ENCODE results near the gene DIP2C. TPM values are rescaled to one million over a fixed set of nuclear protein-coding genes. Genes with fewer than 3 reads are reported as not detected.

DIP2C gene
- polyA plus RNA-seq, 3 donors: 0.11 TPM; not detected in 2

GRCh38 chr10:546971-547590 lies 142.4 kb downstream of the DIP2C start:
- intact Hi-C loops (cut with micrococcal nuclease): no loop called here
- peak overlapping the region in 1 of 2 donors; percentile 31 for H3K4me3 Mint-ChIP-seq
- no peaks in the 10 kb centered on the region for H3K79me2 ChIP-seq (ENCODE audit: insufficient read depth, low read length)
- no peaks in the 10 kb centered on the region for H3K36me3 Mint-ChIP-seq
- H2AFZ ChIP-seq (ENCODE audit: insufficient read depth, low read depth, low read length, poor library complexity, severe bottlenecking): no peak overlapping the region
- no peak overlapping the region for H3K9ac ChIP-seq (ENCODE audit: insufficient read depth, low read length, poor library complexity, severe bottlenecking)
- peaks cover 0 to 1% (median 0%) of the 10 kb centered on the region in 7 donors for H3K9me3 Mint-ChIP-seq
- H3K27me3 ChIP-seq (ENCODE audit: control insufficient read depth in 2 of 2, insufficient read depth in 2 of 2, low read length in 2 of 2): no peaks in the 10 kb centered on the region
- no peaks in the 10 kb centered on the region for H3K4me1 Mint-ChIP-seq
- H3K4me3 ChIP-seq (replicated peaks in 1 of 3; ENCODE audit: low read depth in 2 of 3, low read length in 3 of 3): no peak overlapping the region
- H3K27me3 Mint-ChIP-seq (ENCODE audit: low read depth in 3 of 3): peaks cover 17 to 27% (median 19%) of the 10 kb centered on the region in 3 donors
- no peaks in the 10 kb centered on the region for H4K20me1 ChIP-seq (ENCODE audit: insufficient read depth, low read length)
- H3K9me3 ChIP-seq (replicated peaks in 1 of 2; ENCODE audit: control insufficient read depth in 1 of 2, insufficient read depth in 1 of 2, low read length in 2 of 2): no peaks in the 10 kb centered on the region
- H3K27ac Mint-ChIP-seq: no peak overlapping the region
- no peaks in the 10 kb centered on the region for H3K36me3 ChIP-seq (replicated peaks in 1 of 2; ENCODE audit: control insufficient read depth in 1 of 2, insufficient read depth in 2 of 2, low read length in 2 of 2)
- WGBS (ENCODE audit: insufficient coverage): 16% methylated on average over 5 of the region's 10 CpGs
- no peak overlapping the region for H3K27ac ChIP-seq (ENCODE audit: low read depth in 1 of 2, low read length in 2 of 2)
- no peak for TF ChIP-seq CTCF (IDR thresholded peaks at IDR 0.05)
- no peaks in the 10 kb centered on the region for H3K4me1 ChIP-seq (ENCODE audit: control insufficient read depth in 1 of 2, insufficient read depth in 2 of 2, low read length in 2 of 2)
- DNase-seq: no peak
- no peak overlapping the region for H3K4me2 ChIP-seq (replicated peaks; ENCODE audit: extremely low read depth, low read length, poor library complexity, severe bottlenecking)

DNA sequence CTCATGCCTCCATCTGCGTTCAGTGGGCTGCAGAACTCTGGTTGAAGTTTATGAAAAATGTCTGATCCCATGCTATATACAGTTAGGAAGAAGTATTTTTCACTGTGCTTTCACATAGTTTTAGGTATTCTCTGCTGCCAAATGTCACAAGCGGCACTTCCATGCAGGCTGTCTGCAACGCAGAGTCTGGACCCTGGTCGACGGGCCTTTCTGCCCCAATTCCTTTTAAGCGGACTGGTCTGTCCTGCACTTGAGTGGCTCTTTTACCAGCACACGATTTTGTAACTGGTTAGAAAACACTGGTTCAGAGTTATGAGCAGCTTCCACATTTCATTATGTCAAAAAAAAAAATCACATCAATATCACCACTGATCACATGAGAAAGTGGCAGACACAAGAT lies 143.0 kb downstream of the DIP2C start:
- no peaks in the 10 kb centered on the region for H3K4me1 Mint-ChIP-seq
- H3K27me3 Mint-ChIP-seq (ENCODE audit: low read depth in 3 of 3): peaks cover 20 to 32% (median 24%) of the 10 kb centered on the region in 3 donors
- no peak overlapping the region for H3K9ac ChIP-seq (ENCODE audit: insufficient read depth, low read length, poor library complexity, severe bottlenecking)
- H3K27me3 ChIP-seq (ENCODE audit: control insufficient read depth in 2 of 2, insufficient read depth in 2 of 2, low read length in 2 of 2): no peaks in the 10 kb centered on the region
- H3K36me3 ChIP-seq (replicated peaks in 1 of 2; ENCODE audit: control insufficient read depth in 1 of 2, insufficient read depth in 2 of 2, low read length in 2 of 2): no peaks in the 10 kb centered on the region
- H3K9me3 Mint-ChIP-seq: peaks cover 0 to 2% (median 0%) of the 10 kb centered on the region in 7 donors
- H3K79me2 ChIP-seq (ENCODE audit: insufficient read depth, low read length): no peaks in the 10 kb centered on the region
- no peak overlapping the region for H3K4me2 ChIP-seq (replicated peaks; ENCODE audit: extremely low read depth, low read length, poor library complexity, severe bottlenecking)
- H3K4me3 Mint-ChIP-seq: peak overlapping the region in 1 of 2 donors; percentile 48
- no peak for TF ChIP-seq CTCF (IDR thresholded peaks at IDR 0.05)
- no peak for DNase-seq
- no peak overlapping the region for H3K4me3 ChIP-seq (replicated peaks in 1 of 3; ENCODE audit: low read depth in 2 of 3, low read length in 3 of 3)
- H3K27ac Mint-ChIP-seq: no peak overlapping the region
- H3K9me3 ChIP-seq (replicated peaks in 1 of 2; ENCODE audit: control insufficient read depth in 1 of 2, insufficient read depth in 1 of 2, low read length in 2 of 2): no peaks in the 10 kb centered on the region
- H4K20me1 ChIP-seq (ENCODE audit: insufficient read depth, low read length): no peaks in the 10 kb centered on the region
- no peaks in the 10 kb centered on the region for H3K4me1 ChIP-seq (ENCODE audit: control insufficient read depth in 1 of 2, insufficient read depth in 2 of 2, low read length in 2 of 2)
- H3K27ac ChIP-seq (ENCODE audit: low read depth in 1 of 2, low read length in 2 of 2): no peak overlapping the region
- WGBS (ENCODE audit: insufficient coverage): 87% methylated on average over 7 of the region's 7 CpGs
- no peaks in the 10 kb centered on the region for H3K36me3 Mint-ChIP-seq
- no peak overlapping the region for H2AFZ ChIP-seq (ENCODE audit: insufficient read depth, low read depth, low read length, poor library complexity, severe bottlenecking)
- intact Hi-C loops (cut with micrococcal nuclease): no loop called here

Data from CD14-positive monocyte (primary cell).